Panc1 (cell line): Measurements from ENCODE around the gene GLI3.

Experiments
- POLR2AphosphoS5 ChIP-seq: IDR thresholded peaks from 2 replicates; pipeline ENCODE4 v1.6.1; 2012; ENCODE audit warnings: mild to moderate bottlenecking, low read depth, low read length, moderate library complexity
- SIN3A ChIP-seq: IDR thresholded peaks from 2 replicates; pipeline ENCODE4 v1.6.1; 2012; ENCODE audit warnings: low read depth, mild to moderate bottlenecking, low read length, moderate library complexity, borderline replicate concordance; ENCODE audit not compliant: insufficient read depth
- TF ChIP-seq, protein P1 (sequence below), 2 experiments: IDR thresholded peaks; 2 replicates each; pipeline ENCODE4 v1.6.1; 2011 to 2012; ENCODE audit warnings: low read depth in 2 of 2, control low read depth in 1 of 2, low read length in 1 of 2, mild to moderate bottlenecking in 1 of 2, moderate library complexity in 1 of 2; ENCODE audit not compliant: insufficient read depth in 1 of 2
- TF ChIP-seq, protein P2 (sequence below): fragments of 450-650 bp; IDR thresholded peaks from 2 replicates; pipeline ENCODE4 v1.5.1; 2017; ENCODE audit warnings: mild to moderate bottlenecking

DNA sequence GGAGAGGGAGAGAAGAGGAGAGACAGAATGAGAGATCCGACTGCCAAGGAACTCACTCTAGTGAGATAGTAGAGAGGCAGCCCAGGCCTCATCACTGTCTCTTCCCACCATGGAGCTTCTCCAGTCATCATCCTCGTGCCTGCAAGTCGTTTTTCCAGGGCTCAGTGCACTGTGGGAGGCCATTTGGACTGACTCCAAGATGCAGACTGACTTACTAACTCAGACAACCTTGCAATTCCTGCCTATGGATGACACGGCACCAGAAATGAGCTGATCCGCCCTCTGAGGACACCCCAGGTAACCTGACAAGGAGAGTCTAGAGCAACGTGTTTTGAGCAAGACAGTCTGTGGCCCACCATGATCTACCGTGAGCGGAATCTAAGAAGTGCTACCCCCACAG lies 154.9 kb downstream of the GLI3 start:
- TF ChIP-seq, protein P1, sequence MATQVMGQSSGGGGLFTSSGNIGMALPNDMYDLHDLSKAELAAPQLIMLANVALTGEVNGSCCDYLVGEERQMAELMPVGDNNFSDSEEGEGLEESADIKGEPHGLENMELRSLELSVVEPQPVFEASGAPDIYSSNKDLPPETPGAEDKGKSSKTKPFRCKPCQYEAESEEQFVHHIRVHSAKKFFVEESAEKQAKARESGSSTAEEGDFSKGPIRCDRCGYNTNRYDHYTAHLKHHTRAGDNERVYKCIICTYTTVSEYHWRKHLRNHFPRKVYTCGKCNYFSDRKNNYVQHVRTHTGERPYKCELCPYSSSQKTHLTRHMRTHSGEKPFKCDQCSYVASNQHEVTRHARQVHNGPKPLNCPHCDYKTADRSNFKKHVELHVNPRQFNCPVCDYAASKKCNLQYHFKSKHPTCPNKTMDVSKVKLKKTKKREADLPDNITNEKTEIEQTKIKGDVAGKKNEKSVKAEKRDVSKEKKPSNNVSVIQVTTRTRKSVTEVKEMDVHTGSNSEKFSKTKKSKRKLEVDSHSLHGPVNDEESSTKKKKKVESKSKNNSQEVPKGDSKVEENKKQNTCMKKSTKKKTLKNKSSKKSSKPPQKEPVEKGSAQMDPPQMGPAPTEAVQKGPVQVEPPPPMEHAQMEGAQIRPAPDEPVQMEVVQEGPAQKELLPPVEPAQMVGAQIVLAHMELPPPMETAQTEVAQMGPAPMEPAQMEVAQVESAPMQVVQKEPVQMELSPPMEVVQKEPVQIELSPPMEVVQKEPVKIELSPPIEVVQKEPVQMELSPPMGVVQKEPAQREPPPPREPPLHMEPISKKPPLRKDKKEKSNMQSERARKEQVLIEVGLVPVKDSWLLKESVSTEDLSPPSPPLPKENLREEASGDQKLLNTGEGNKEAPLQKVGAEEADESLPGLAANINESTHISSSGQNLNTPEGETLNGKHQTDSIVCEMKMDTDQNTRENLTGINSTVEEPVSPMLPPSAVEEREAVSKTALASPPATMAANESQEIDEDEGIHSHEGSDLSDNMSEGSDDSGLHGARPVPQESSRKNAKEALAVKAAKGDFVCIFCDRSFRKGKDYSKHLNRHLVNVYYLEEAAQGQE (IDR thresholded peaks at IDR 0.05; ENCODE audit: insufficient read depth in 1 of 2, low read depth in 2 of 2, low read length in 1 of 2) = no peak
- TF ChIP-seq, protein P2, sequence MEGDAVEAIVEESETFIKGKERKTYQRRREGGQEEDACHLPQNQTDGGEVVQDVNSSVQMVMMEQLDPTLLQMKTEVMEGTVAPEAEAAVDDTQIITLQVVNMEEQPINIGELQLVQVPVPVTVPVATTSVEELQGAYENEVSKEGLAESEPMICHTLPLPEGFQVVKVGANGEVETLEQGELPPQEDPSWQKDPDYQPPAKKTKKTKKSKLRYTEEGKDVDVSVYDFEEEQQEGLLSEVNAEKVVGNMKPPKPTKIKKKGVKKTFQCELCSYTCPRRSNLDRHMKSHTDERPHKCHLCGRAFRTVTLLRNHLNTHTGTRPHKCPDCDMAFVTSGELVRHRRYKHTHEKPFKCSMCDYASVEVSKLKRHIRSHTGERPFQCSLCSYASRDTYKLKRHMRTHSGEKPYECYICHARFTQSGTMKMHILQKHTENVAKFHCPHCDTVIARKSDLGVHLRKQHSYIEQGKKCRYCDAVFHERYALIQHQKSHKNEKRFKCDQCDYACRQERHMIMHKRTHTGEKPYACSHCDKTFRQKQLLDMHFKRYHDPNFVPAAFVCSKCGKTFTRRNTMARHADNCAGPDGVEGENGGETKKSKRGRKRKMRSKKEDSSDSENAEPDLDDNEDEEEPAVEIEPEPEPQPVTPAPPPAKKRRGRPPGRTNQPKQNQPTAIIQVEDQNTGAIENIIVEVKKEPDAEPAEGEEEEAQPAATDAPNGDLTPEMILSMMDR = no peak
- TF ChIP-seq POLR2AphosphoS5 (no peak), SIN3A (no peak)
